HCT116 (cell line): ENCODE results near the gene PHF21B. TPM values are rescaled to one million over a fixed set of nuclear protein-coding genes. Genes with fewer than 3 reads are reported as not detected.

Experiments
- ATAC-seq: fragments of 200-7000 bp; cut with Tn5 transposase; 2 replicates; pipeline ENCODE4 v1.9.1; 2020; ENCODE audit warnings: mild to moderate bottlenecking, moderate library complexity
- BruUV-seq: library from RNA; stranded (reverse); fragments of 400-500 nt; replicated peaks from 2 replicates; lab custom pipeline; 2021; lab: Mats Ljungman, UMichigan
- CTCF ChIA-PET: fragments of 300-600 bp; sonication (Branson Sonifier 250); formaldehyde crosslinking; loops from one replicate; lab custom pipeline; 2021; ENCODE audit warnings: antibody characterized with exemption; lab: Charles Lee
- POLR2A ChIA-PET: fragments of 300-600, 350-600 bp; sonication (Branson Sonifier 250); formaldehyde crosslinking; loops from one replicate; lab custom pipeline; 2021; ENCODE audit warnings: antibody characterized with exemption; lab: Charles Lee
- RAD21 ChIA-PET, 2 experiments: fragments of 300-600 bp; sonication (Branson Sonifier 250); formaldehyde crosslinking; loops; one replicate each; lab custom pipeline; 2023; ENCODE audit warnings: low total read pairs in 2 of 2; ENCODE audit not compliant: uncharacterized antibody in 2 of 2, unreplicated experiment in 2 of 2, low non-redundant PET in 1 of 2; lab: Charles Lee
- DNase-seq: peaks from one replicate; pipeline ENCODE4 v3.0.0-alpha.2; 2010; ENCODE audit warnings: low read depth, low spot score
- H2AFZ ChIP-seq: fragments of 200-600 bp; shearing (Covaris generic), sonication (generic); 2 replicates; pipeline ENCODE4 v1.6.1; 2017; ENCODE audit warnings: low read depth, mixed run types, mixed read lengths, antibody characterized with exemption, low read length; ENCODE audit not compliant: poor library complexity, severe bottlenecking
- H3K27ac ChIP-seq: 2 replicates; pipeline ENCODE4 v1.5.1; 2012; ENCODE audit warnings: low read depth, low read length
- H3K27me3 ChIP-seq: fragments of 200-600 bp; sonication (generic); 2 replicates; pipeline ENCODE4 v1.6.1; 2016; ENCODE audit warnings: mixed run types, low read length, mixed read lengths; ENCODE audit not compliant: insufficient read depth
- H3K36me3 ChIP-seq, 2 experiments: fragments of 200-500 bp in 1 of 2; fragments of 200-600 bp in 1 of 2; sonication (Bioruptor generic) in 1 of 2; sonication (generic) in 1 of 2; 2 replicates each; pipeline versions ENCODE4 v1.5.1 to v1.6.1; 2014 to 2016; ENCODE audit warnings: low read length in 2 of 2, inconsistent platforms in 1 of 2, mixed read lengths in 1 of 2, mixed run types in 1 of 2; ENCODE audit not compliant: insufficient read depth in 2 of 2, control insufficient read depth in 1 of 2
- H3K4me1 ChIP-seq, 2 experiments: fragments of 200-600 bp in 1 of 2; sonication (generic) in 1 of 2; 2 replicates each; pipeline versions ENCODE4 v1.5.1 to v1.6.1; 2012 to 2017; ENCODE audit warnings: low read length in 2 of 2, inconsistent platforms in 1 of 2, mild to moderate bottlenecking in 1 of 2, mixed read lengths in 1 of 2, mixed run types in 1 of 2, moderate library complexity in 1 of 2; ENCODE audit not compliant: insufficient read depth in 2 of 2, control insufficient read depth in 1 of 2
- H3K4me2 ChIP-seq: fragments of 200-600 bp; sonication (generic); 2 replicates; pipeline ENCODE4 v1.6.1; 2017; ENCODE audit warnings: mixed run types, low read length, mixed read lengths
- H3K4me3 ChIP-seq, 2 experiments: fragments of 200-600 bp in 1 of 2; sonication (generic) in 1 of 2; replicated peaks in 1 of 2; 2 replicates each; pipeline ENCODE4 v1.5.1; 2011 to 2016; ENCODE audit warnings: low read length in 2 of 2, control low read depth in 1 of 2, low read depth in 1 of 2, mild to moderate bottlenecking in 1 of 2, mixed read lengths in 1 of 2, mixed run types in 1 of 2
- H3K79me2 ChIP-seq: fragments of 200-600 bp; sonication (generic); 2 replicates; pipeline ENCODE4 v1.6.1; 2017; ENCODE audit warnings: mild to moderate bottlenecking, mixed run types, low read length, moderate library complexity, mixed read lengths; ENCODE audit not compliant: insufficient read depth
- H3K9ac ChIP-seq: fragments of 200-600 bp; sonication (generic); 2 replicates; pipeline ENCODE4 v1.6.1; 2016; ENCODE audit warnings: low read length, mixed read lengths
- H3K9me2 ChIP-seq: fragments of 200-600 bp; sonication (generic), shearing (Covaris generic); 2 replicates; pipeline ENCODE4 v1.6.1; 2017; ENCODE audit warnings: mixed run types, mild to moderate bottlenecking, moderate library complexity; ENCODE audit not compliant: insufficient read depth
- H3K9me3 ChIP-seq, 2 experiments: fragments of 200-500 bp in 1 of 2; fragments of 200-600 bp in 1 of 2; sonication (Bioruptor generic) in 1 of 2; sonication (generic) in 1 of 2; 2 replicates each; pipeline ENCODE4 v1.6.1; 2014 to 2017; ENCODE audit warnings: low read length in 2 of 2, mixed read lengths in 2 of 2, inconsistent platforms in 1 of 2, low read depth in 1 of 2, mild to moderate bottlenecking in 1 of 2, mixed run types in 1 of 2, moderate library complexity in 1 of 2; ENCODE audit not compliant: control insufficient read depth in 1 of 2, insufficient read depth in 1 of 2
- H4K20me1 ChIP-seq: fragments of 200-600 bp; sonication (generic), shearing (Covaris generic); 2 replicates; pipeline ENCODE4 v1.6.1; 2017; ENCODE audit warnings: mixed run types, mild to moderate bottlenecking, moderate library complexity; ENCODE audit not compliant: insufficient read depth
- ATF3 ChIP-seq: IDR thresholded peaks from 2 replicates; pipeline ENCODE4 v1.6.1; 2012
- CBX3 ChIP-seq: IDR thresholded peaks from 2 replicates; pipeline ENCODE4 v1.6.1; 2012; ENCODE audit warnings: low read depth
- CEBPB ChIP-seq: IDR thresholded peaks from 2 replicates; pipeline ENCODE4 v1.6.1; 2012; ENCODE audit warnings: low read depth
- EGR1 ChIP-seq: IDR thresholded peaks from 2 replicates; pipeline ENCODE4 v1.6.1; 2012; ENCODE audit warnings: low read depth
- ELF1 ChIP-seq: IDR thresholded peaks from 2 replicates; pipeline ENCODE4 v1.6.1; 2012; ENCODE audit warnings: low read depth, borderline replicate concordance
- FOSL1 ChIP-seq: IDR thresholded peaks from 2 replicates; pipeline ENCODE4 v1.6.1; 2012; ENCODE audit warnings: low read depth
- POLR2A ChIP-seq: IDR thresholded peaks from 2 replicates; pipeline ENCODE4 v1.7.0; 2011; ENCODE audit warnings: borderline replicate concordance; ENCODE audit not compliant: insufficient read depth, insufficient read length; ENCODE audit errors: extremely low read depth
- RAD21 ChIP-seq: IDR thresholded peaks from 2 replicates; pipeline ENCODE4 v1.6.1; 2012; ENCODE audit warnings: low read depth, mild to moderate bottlenecking
- SRF ChIP-seq: IDR thresholded peaks from 2 replicates; pipeline ENCODE4 v1.6.1; 2012; ENCODE audit warnings: low read depth
- TCF7L2 ChIP-seq: IDR thresholded peaks from 2 replicates; pipeline ENCODE4 v1.7.0; 2011; ENCODE audit warnings: borderline replicate concordance, inconsistent platforms; ENCODE audit not compliant: insufficient read depth, insufficient read length; ENCODE audit errors: extremely low read depth
- ZFX ChIP-seq: fragments of 450-650 bp; IDR thresholded peaks from 2 replicates; pipeline ENCODE4 v1.6.1; 2017
- ZNF274 ChIP-seq: fragments of 200-500 bp; sonication (Bioruptor generic); IDR thresholded peaks from 2 replicates; pipeline ENCODE4 v1.6.1; 2014; ENCODE audit warnings: mild to moderate bottlenecking, low read depth, low read length, inconsistent platforms
- intact Hi-C: fragments of 100-400 bp; cut with micrococcal nuclease; formaldehyde crosslinking; loops from 2 replicates; pipeline ENCODE4 v1.10.0; 2022
- total RNA-seq: library from RNA; stranded (reverse); gene quantifications from one replicate; pipeline ENCODE4 v1.2.1, GENCODE V29; 2021; ENCODE audit not compliant: unreplicated experiment
- TF ChIP-seq, protein P1 (sequence below): IDR thresholded peaks from 2 replicates; pipeline ENCODE4 v1.6.1; 2012; ENCODE audit warnings: low read depth

PHF21B gene
- total RNA-seq, 1 experiment from 2014 or later, result not detected

GRCh38 chr22:44951510-44951816 is 58.3 kb downstream of the PHF21B start:
- intact Hi-C loops, result no loop called here
- no peak overlapping the region for H3K27ac ChIP-seq
- POLR2A ChIA-PET, result no interaction called here
- no peak overlapping the region for H3K9ac ChIP-seq
- H3K27me3 ChIP-seq, result peaks cover 32% of the 10 kb centered on the region; the same call in 1 of the 2 replicates
- H3K36me3 ChIP-seq, result no peaks in the 10 kb centered on the region
- DNase-seq (no peak), ATAC-seq (no peak)
- no peak for TF ChIP-seq ZFX
- no peak for TF ChIP-seq CBX3
- no peak for TF ChIP-seq RAD21
- TF ChIP-seq CEBPB, result no peak
- TF ChIP-seq, protein P1, sequence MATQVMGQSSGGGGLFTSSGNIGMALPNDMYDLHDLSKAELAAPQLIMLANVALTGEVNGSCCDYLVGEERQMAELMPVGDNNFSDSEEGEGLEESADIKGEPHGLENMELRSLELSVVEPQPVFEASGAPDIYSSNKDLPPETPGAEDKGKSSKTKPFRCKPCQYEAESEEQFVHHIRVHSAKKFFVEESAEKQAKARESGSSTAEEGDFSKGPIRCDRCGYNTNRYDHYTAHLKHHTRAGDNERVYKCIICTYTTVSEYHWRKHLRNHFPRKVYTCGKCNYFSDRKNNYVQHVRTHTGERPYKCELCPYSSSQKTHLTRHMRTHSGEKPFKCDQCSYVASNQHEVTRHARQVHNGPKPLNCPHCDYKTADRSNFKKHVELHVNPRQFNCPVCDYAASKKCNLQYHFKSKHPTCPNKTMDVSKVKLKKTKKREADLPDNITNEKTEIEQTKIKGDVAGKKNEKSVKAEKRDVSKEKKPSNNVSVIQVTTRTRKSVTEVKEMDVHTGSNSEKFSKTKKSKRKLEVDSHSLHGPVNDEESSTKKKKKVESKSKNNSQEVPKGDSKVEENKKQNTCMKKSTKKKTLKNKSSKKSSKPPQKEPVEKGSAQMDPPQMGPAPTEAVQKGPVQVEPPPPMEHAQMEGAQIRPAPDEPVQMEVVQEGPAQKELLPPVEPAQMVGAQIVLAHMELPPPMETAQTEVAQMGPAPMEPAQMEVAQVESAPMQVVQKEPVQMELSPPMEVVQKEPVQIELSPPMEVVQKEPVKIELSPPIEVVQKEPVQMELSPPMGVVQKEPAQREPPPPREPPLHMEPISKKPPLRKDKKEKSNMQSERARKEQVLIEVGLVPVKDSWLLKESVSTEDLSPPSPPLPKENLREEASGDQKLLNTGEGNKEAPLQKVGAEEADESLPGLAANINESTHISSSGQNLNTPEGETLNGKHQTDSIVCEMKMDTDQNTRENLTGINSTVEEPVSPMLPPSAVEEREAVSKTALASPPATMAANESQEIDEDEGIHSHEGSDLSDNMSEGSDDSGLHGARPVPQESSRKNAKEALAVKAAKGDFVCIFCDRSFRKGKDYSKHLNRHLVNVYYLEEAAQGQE, result no peak
- TF ChIP-seq EGR1, result no peak
- TF ChIP-seq TCF7L2, result no peak
- no peak for TF ChIP-seq ATF3
- TF ChIP-seq SRF, result no peak
- TF ChIP-seq ELF1, result no peak
- TF ChIP-seq FOSL1, result no peak
- TF ChIP-seq ZNF274, result no peak
- no peak for TF ChIP-seq POLR2A
- RAD21 ChIA-PET, result no interaction called here
- no peaks in the 10 kb centered on the region for H3K9me3 ChIP-seq
- no peak overlapping the region for H3K4me2 ChIP-seq
- no peaks in the 10 kb centered on the region for H3K79me2 ChIP-seq
- no peak overlapping the region for H2AFZ ChIP-seq
- H3K4me3 ChIP-seq, result no peak overlapping the region
- BruUV-seq, result no TSS peak
- CTCF ChIA-PET, result no interaction called here
- no peaks in the 10 kb centered on the region for H3K4me1 ChIP-seq
- no peaks in the 10 kb centered on the region for H4K20me1 ChIP-seq
- no peaks in the 10 kb centered on the region for H3K9me2 ChIP-seq
